ENCODE results near the gene LYPD6B. TPM values are rescaled to one million over a fixed set of nuclear protein-coding genes. Genes with fewer than 3 reads are reported as not detected.

The LYPD6B gene
- total and polyA plus RNA-seq, 10 donors = 0.46 to 3.5 (median 1.9) TPM

DNA sequence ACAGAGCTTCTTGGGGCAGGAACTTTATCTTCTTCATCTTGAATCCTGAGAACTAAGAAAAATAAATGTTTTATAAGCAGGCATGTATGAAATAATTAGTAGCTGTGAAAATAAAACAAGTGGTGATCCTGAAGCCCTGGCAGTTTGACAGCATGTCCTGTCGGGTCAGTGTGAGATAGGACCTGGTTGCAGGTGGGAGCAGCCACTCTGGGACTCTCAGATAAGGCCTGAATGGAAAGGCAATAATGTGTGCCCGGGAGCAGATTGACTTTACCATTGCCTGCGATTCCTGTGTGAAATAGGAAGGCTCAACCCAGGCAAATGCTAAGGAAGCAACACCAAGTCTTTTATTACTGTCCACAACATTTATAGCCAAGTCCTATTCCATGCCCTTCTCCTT is 132.4 kb downstream of the LYPD6B start:
- WGBS, 5 donors = 67 to 78% (median 73%) methylated on average over 3 of the region's 3 CpGs
- H3K4me1 ChIP-seq = no peaks in the 10 kb centered on the region
- H3K27ac ChIP-seq = no peak overlapping the region
- TF ChIP-seq POLR2A (IDR thresholded peaks at IDR 0.05) = no peak
- DNase-seq = no peak
- H3K36me3 ChIP-seq = no peaks in the 10 kb centered on the region
- peaks cover 0 to 18% (median 9%) of the 10 kb centered on the region in 8 donors for H3K9me3 ChIP-seq
- H3K27me3 ChIP-seq (replicated peaks in 1 of 7) = peaks cover 0 to 13% (median 0%) of the 10 kb centered on the region in 7 donors
- intact Hi-C loops (cut with DNase I; ENCODE audit: low total_unique reads) = no loop called here
- no peak overlapping the region for H3K4me3 ChIP-seq

DNA sequence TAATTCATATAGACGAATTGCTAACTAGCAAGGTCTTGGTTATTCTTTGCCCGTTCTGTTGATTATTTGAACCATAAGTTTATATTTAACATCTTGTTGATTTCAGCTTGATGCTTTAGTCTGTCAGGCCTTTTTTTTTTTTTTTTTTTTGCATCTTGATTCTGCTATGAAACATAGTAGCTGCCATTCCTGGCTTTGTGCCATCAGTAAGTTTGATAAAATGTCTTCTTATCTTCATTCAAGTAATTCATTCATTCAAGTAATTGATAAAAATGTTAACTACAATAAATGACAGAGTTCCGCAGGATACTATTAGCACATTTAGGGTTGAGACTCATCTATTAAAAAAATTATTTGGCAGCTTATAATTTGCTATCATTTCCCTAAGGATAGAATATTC is 134.7 kb downstream of the LYPD6B start:
- no peak overlapping the region for H3K4me3 ChIP-seq
- TF ChIP-seq POLR2A (IDR thresholded peaks at IDR 0.05) (no peak), POLR2AphosphoS5 (IDR thresholded peaks at IDR 0.05) (no peak)
- TF ChIP-seq, protein P1, sequence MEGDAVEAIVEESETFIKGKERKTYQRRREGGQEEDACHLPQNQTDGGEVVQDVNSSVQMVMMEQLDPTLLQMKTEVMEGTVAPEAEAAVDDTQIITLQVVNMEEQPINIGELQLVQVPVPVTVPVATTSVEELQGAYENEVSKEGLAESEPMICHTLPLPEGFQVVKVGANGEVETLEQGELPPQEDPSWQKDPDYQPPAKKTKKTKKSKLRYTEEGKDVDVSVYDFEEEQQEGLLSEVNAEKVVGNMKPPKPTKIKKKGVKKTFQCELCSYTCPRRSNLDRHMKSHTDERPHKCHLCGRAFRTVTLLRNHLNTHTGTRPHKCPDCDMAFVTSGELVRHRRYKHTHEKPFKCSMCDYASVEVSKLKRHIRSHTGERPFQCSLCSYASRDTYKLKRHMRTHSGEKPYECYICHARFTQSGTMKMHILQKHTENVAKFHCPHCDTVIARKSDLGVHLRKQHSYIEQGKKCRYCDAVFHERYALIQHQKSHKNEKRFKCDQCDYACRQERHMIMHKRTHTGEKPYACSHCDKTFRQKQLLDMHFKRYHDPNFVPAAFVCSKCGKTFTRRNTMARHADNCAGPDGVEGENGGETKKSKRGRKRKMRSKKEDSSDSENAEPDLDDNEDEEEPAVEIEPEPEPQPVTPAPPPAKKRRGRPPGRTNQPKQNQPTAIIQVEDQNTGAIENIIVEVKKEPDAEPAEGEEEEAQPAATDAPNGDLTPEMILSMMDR (IDR thresholded peaks at IDR 0.05 in 8 of 11, conservative IDR thresholded peaks at IDR 0.05 in 3 of 11) = no peak
- no peaks in the 10 kb centered on the region for H3K27me3 ChIP-seq (replicated peaks in 1 of 7)
- intact Hi-C loops (cut with DNase I; ENCODE audit: low total_unique reads) = no loop called here
- H3K27ac ChIP-seq = no peak overlapping the region
- WGBS, 5 donors = 83 to 89% (median 86%) methylated on average over 3 of the region's 3 CpGs
- no peaks in the 10 kb centered on the region for H3K4me1 ChIP-seq
- no peak for DNase-seq
- H3K36me3 ChIP-seq = no peaks in the 10 kb centered on the region
- peaks cover 0 to 18% (median 9%) of the 10 kb centered on the region in 8 donors for H3K9me3 ChIP-seq

DNA sequence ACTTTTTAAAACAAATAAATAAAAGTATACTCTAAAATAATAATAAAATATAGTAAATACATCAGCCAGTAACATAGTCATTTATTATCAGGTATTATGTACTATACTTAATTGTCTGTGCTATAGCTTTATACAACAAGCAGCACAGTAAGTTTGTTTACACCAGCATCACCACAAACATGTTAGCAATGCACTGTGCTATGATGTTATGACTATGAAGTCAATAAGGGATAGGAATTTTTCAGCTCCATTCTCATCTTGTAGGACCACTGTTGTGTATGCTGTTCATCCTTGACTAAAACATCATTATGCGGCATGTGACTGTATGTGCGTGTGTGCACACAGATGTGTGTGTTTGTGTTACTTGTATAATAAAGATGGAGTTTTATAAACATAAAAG is 137.5 kb downstream of the LYPD6B start:
- intact Hi-C loops (cut with DNase I; ENCODE audit: low total_unique reads) = no loop called here
- Histone ChIP-seq H3K36me3 (no peaks in the 10 kb centered on the region), H3K4me3 (no peak overlapping the region), H3K27ac (no peak overlapping the region), H3K4me1 (no peaks in the 10 kb centered on the region), H3K9me3 (peaks cover 0 to 18% (median 9%) of the 10 kb centered on the region in 8 donors), H3K27me3 (replicated peaks in 1 of 7) (no peaks in the 10 kb centered on the region)
- DNase-seq = no peak
- WGBS, 5 donors = 93 to 99% (median 94%) methylated on average over 2 of the region's 2 CpGs
- TF ChIP-seq POLR2A (IDR thresholded peaks at IDR 0.05) = no peak
- TF ChIP-seq POLR2AphosphoS5 (IDR thresholded peaks at IDR 0.05) = no peak
- TF ChIP-seq, protein P1 (IDR thresholded peaks at IDR 0.05 in 8 of 11, conservative IDR thresholded peaks at IDR 0.05 in 3 of 11) = no peak

DNA sequence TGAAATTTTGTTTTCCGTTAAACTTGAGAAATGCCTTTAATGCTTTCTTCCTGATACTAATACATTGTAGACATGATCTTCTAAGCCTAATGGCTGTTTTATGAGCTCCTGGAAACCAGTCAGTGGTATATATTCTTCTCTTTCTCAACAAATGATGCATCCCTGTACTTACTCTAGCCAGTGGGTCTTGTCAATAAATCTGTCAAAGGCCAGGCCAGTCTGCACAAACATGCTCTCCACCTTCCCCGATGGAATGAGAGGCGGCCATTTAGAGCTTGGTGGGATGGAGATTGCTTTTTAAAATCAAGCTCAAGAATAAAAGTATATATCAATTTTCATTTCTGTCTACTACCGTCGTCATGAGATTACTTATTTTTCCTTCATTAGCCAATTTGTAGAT is 140.1 kb downstream of the LYPD6B start:
- no peaks in the 10 kb centered on the region for H3K4me1 ChIP-seq
- H3K36me3 ChIP-seq = no peaks in the 10 kb centered on the region
- intact Hi-C loops (cut with DNase I; ENCODE audit: low total_unique reads) = no loop called here
- WGBS, 5 donors = 89 to 95% (median 90%) methylated on average over 5 of the region's 5 CpGs
- DNase-seq = no peak
- TF ChIP-seq, protein P1 (IDR thresholded peaks at IDR 0.05 in 8 of 11, conservative IDR thresholded peaks at IDR 0.05 in 3 of 11) = no peak
- no peak for TF ChIP-seq POLR2AphosphoS5 (IDR thresholded peaks at IDR 0.05)
- TF ChIP-seq POLR2A (IDR thresholded peaks at IDR 0.05) = no peak
- H3K9me3 ChIP-seq = no peaks in the 10 kb centered on the region
- H3K4me3 ChIP-seq = no peak overlapping the region
- H3K27me3 ChIP-seq (replicated peaks in 1 of 7) = no peaks in the 10 kb centered on the region
- H3K27ac ChIP-seq = no peak overlapping the region

Measured in spleen (tissue), 11 donors.